ENCODE measurements around the gene EEF2KMT. TPM values are rescaled to one million over a fixed set of nuclear protein-coding genes. Genes with fewer than 3 reads are reported as not detected.
"Not testable (repeated sequence)": the region's sequence is repeated elsewhere in the genome, so short reads cannot be mapped to it uniquely, and the experiment has no call there.

EEF2KMT gene
- total RNA-seq (13.9 and 15.1 TPM in 2 replicates), polyA plus RNA-seq (15.5 and 21.8 TPM in 2 replicates), polyA minus RNA-seq (6.3 and 13.8 TPM in 2 replicates), Bru-seq, nascent RNA (percentile 46 among the genes with signal in this experiment), BruChase-seq, experiment 1, labeled RNA remaining after a 6-hour chase (percentile 40 among the genes with signal in this experiment), BruChase-seq, experiment 2, labeled RNA remaining after a 2-hour chase (percentile 40 among the genes with signal in this experiment)
- 8.8 and 9.1 TPM in 2 replicates for polyA plus RNA-seq (2011; cell fraction: cytosol; rRNA removed)
- 7.6 and 9.6 TPM in 2 replicates for polyA plus RNA-seq (2011; cell fraction: nucleus; rRNA removed)
- 13.8 and 15.8 TPM in 2 replicates for polyA plus RNA-seq (2012)
- 10.0 TPM for polyA minus RNA-seq (2011; cell fraction: cytosol; rRNA and poly(A)+ RNA removed)
- polyA minus RNA-seq (2011; cell fraction: nucleus; rRNA and poly(A)+ RNA removed) = 3.5 and 4.8 TPM in 2 replicates
- long read RNA-seq, transcript EEF2KMT-201 (8 exons, 2,390 nt) = major isoform, 28 of 83 reads
- long read RNA-seq, transcript EEF2KMT-202 (7 exons, 2,268 nt) = minor isoform, 19 of 83 reads
- long read RNA-seq, partial matches to known transcripts = 1 of 83 reads
- long read RNA-seq, other reads (novel, unspliced or antisense) = 33 of 83 reads

- H3K9me3 ChIP-seq (replicated peaks; ENCODE audit: control insufficient read depth, insufficient read depth, low read length); H3K27ac ChIP-seq (ENCODE audit: insufficient read depth, low read depth, low read length); H3K4me1 ChIP-seq (ENCODE audit: control insufficient read depth, extremely low read depth, insufficient read depth, low read length); H3K9me1 ChIP-seq (replicated peaks; ENCODE audit: control insufficient read depth, extremely low read depth, insufficient read depth, low read length); H3K79me2 ChIP-seq (ENCODE audit: control insufficient read depth, insufficient read depth, low read length); H4K20me1 ChIP-seq (replicated peaks; ENCODE audit: control insufficient read depth, extremely low read depth, insufficient read depth, low read length); dilution Hi-C loops (cut with MboI; ENCODE audit: extremely low pct_ligation_motif_present, low sequenced_read_pairs); H3K36me3 ChIP-seq (ENCODE audit: control insufficient read depth in 2 of 2, extremely low read depth in 1 of 2, insufficient read depth in 2 of 2, low read length in 2 of 2); H3K27me3 ChIP-seq (ENCODE audit: control insufficient read depth in 2 of 2, insufficient read depth in 2 of 2, low read length in 2 of 2); BruUV-seq (replicated peaks): not testable (repeated sequence)
- TF ChIP-seq POLR2AphosphoS5 (IDR thresholded peaks at IDR 0.05; ENCODE audit: insufficient read depth, low read depth, low read length) (peak; percentile 52), POLR2A (IDR thresholded peaks at IDR 0.05; ENCODE audit: low read depth, low read length) (peak; percentile 28)
- peak within 1 kb of the TSS; percentile 72 for H3K4me2 ChIP-seq (ENCODE audit: insufficient read depth, low read length)
- ChIA-PET CTCF (interaction anchor here (0.9 kb wide), 1 partner anchor 13 kb away, joined by 3 read pairs; no protein-coding TSS in a partner anchor), POLR2A (interaction anchor here (0.9 kb wide), 1 partner anchor 733 kb away, joined by 3 read pairs; no protein-coding TSS in a partner anchor)
- DNase-seq (ENCODE audit: low read depth, low spot score) (peak; percentile 99), FAIRE-seq (peak; percentile 99)
- H3K4me3 ChIP-seq (replicated peaks in 1 of 3; ENCODE audit: insufficient read depth in 1 of 3, low read depth in 1 of 3, low read length in 3 of 3) = peak within 1 kb of the TSS; percentile 26 to 68 (median 59)
- intact Hi-C loops (cut with micrococcal nuclease) = loop anchor here (2.0 to 5.0 kb wide), 2 partner anchors 65 to 140 kb away; partner anchors contain the start of genes NAGPA and SEC14L5
- peak within 1 kb of the TSS; percentile 88 for H2AFZ ChIP-seq (ENCODE audit: low read depth, low read length)
- H3K9ac ChIP-seq (replicated peaks; ENCODE audit: extremely low read depth, insufficient read depth, low read length) = peak within 1 kb of the TSS; percentile 31
Observed at GRCh38 chr16:5097470-5098220, at the start of gene EEF2KMT. TSS of gene EEF2KMT (minus strand) at chr16:5097795. CDS start at chr16:5097739, 56 bp downstream.

GRCh38 chr16:5144621-5144956 is 47.0 kb upstream of the EEF2KMT start:
- H3K27ac ChIP-seq (ENCODE audit: insufficient read depth, low read depth, low read length); H3K27me3 ChIP-seq (ENCODE audit: control insufficient read depth in 2 of 2, insufficient read depth in 2 of 2, low read length in 2 of 2); H3K36me3 ChIP-seq (ENCODE audit: control insufficient read depth in 2 of 2, extremely low read depth in 1 of 2, insufficient read depth in 2 of 2, low read length in 2 of 2); dilution Hi-C loops (cut with MboI; ENCODE audit: extremely low pct_ligation_motif_present, low sequenced_read_pairs); DNase-seq (ENCODE audit: low read depth, low spot score); H4K20me1 ChIP-seq (replicated peaks; ENCODE audit: control insufficient read depth, extremely low read depth, insufficient read depth, low read length); H3K9ac ChIP-seq (replicated peaks; ENCODE audit: extremely low read depth, insufficient read depth, low read length); H2AFZ ChIP-seq (ENCODE audit: low read depth, low read length); H3K9me1 ChIP-seq (replicated peaks; ENCODE audit: control insufficient read depth, extremely low read depth, insufficient read depth, low read length); H3K79me2 ChIP-seq (ENCODE audit: control insufficient read depth, insufficient read depth, low read length); CTCF ChIA-PET; BruUV-seq (replicated peaks); H3K9me3 ChIP-seq (replicated peaks; ENCODE audit: control insufficient read depth, insufficient read depth, low read length); H3K4me1 ChIP-seq (ENCODE audit: control insufficient read depth, extremely low read depth, insufficient read depth, low read length); FAIRE-seq; POLR2A ChIA-PET; H3K4me2 ChIP-seq (ENCODE audit: insufficient read depth, low read length); intact Hi-C loops (cut with micrococcal nuclease); H3K4me3 ChIP-seq (replicated peaks in 1 of 3; ENCODE audit: insufficient read depth in 1 of 3, low read depth in 1 of 3, low read length in 3 of 3): not testable (repeated sequence)

All from endothelial cell of umbilical vein (primary cell).